ENCODE data around the gene MYCBP2. TPM values are rescaled to one million over a fixed set of nuclear protein-coding genes. Genes with fewer than 3 reads are reported as not detected.
A peak's percentile ranks its signal among the peaks of the same experiment; 100 is the strongest.
"Not testable (repeated sequence)": the region's sequence is repeated elsewhere in the genome, so short reads cannot be mapped to it uniquely, and the experiment has no call there.

MYCBP2 gene
- total RNA-seq, 4 donors from 2014 or later = 274 to 342 (median 305) TPM

GRCh38 chr13:77016888-77017623 is 309.8 kb downstream of the MYCBP2 start:
- Histone ChIP-seq H3K27me3 (no peaks in the 10 kb centered on the region), H3K36me3 (peaks cover 0 to 53% (median 26%) of the 10 kb centered on the region in 3 donors), H3K4me1 (peaks cover 9 to 94% (median 48%) of the 10 kb centered on the region in 4 donors), H3K4me3 (no peak overlapping the region), H3K27ac (peak overlapping the region; percentile 6 to 95 (median 72)), H3K9me3 (no peaks in the 10 kb centered on the region)
- peak in 1 of 2 donors; percentile 55 for TF ChIP-seq EP300 (IDR thresholded peaks at IDR 0.05)
- TF ChIP-seq CTCF (IDR thresholded peaks at IDR 0.05) = no peak
- no peak for DNase-seq (ENCODE audit: low spot score in 2 of 2)
- WGBS, 2 donors = 73 to 79% methylated on average over 6 of the region's 6 CpGs

GRCh38 chr13:77016251-77016812 is 310.6 kb downstream of the MYCBP2 start:
- TF ChIP-seq EP300 (IDR thresholded peaks at IDR 0.05) (no peak), POLR2A (IDR thresholded peaks at IDR 0.05) (no peak), CTCF (IDR thresholded peaks at IDR 0.05) (no peak)
- Histone ChIP-seq H3K9me3 (no peaks in the 10 kb centered on the region), H3K27ac (peak overlapping the region; percentile 6 to 95 (median 62)), H3K27me3 (no peaks in the 10 kb centered on the region), H3K4me1 (peaks cover 9 to 89% (median 43%) of the 10 kb centered on the region in 4 donors), H3K4me3 (peak overlapping the region in 1 of 4 donors; percentile 2), H3K36me3 (peaks cover 0 to 60% (median 26%) of the 10 kb centered on the region in 3 donors)
- WGBS, 2 donors = 64 to 69% methylated on average over 3 of the region's 3 CpGs
- DNase-seq (ENCODE audit: low spot score in 2 of 2) = no peak

- 97 to 99% methylated on average over 2 of the region's 2 CpGs for WGBS, 2 donors
- TF ChIP-seq POLR2A (IDR thresholded peaks at IDR 0.05) (no peak), CTCF (IDR thresholded peaks at IDR 0.05) (no peak), EP300 (IDR thresholded peaks at IDR 0.05) (no peak)
- Histone ChIP-seq H3K9me3 (no peaks in the 10 kb centered on the region), H3K4me3 (no peak overlapping the region), H3K27me3 (no peaks in the 10 kb centered on the region), H3K36me3 (peaks cover 3 to 72% (median 31%) of the 10 kb centered on the region in 3 donors), H3K4me1 (peaks cover 9 to 77% (median 31%) of the 10 kb centered on the region in 4 donors), H3K27ac (peak overlapping the region; percentile 15 to 95 (median 62))
- DNase-seq (ENCODE audit: low spot score in 2 of 2) = no peak
Measured at GRCh38 chr13:77014906-77015685, 311.8 kb downstream of the MYCBP2 start.

GRCh38 chr13:77013853-77014542 is 312.9 kb downstream of the MYCBP2 start:
- Histone ChIP-seq H3K9me3 (no peaks in the 10 kb centered on the region), H3K36me3 (peaks cover 3 to 83% (median 33%) of the 10 kb centered on the region in 3 donors), H3K27ac (peak overlapping the region in 2 of 4 donors; percentile 29 to 86), H3K4me1 (peaks cover 9 to 69% (median 23%) of the 10 kb centered on the region in 4 donors), H3K27me3 (no peaks in the 10 kb centered on the region), H3K4me3 (no peak overlapping the region)
- WGBS, 2 donors = 68 to 75% methylated on average over 2 of the region's 2 CpGs
- TF ChIP-seq POLR2A (IDR thresholded peaks at IDR 0.05) = no peak
- TF ChIP-seq CTCF (IDR thresholded peaks at IDR 0.05) = no peak
- TF ChIP-seq EP300 (IDR thresholded peaks at IDR 0.05) = no peak
- no peak for DNase-seq (ENCODE audit: low spot score in 2 of 2)

- H3K4me3 ChIP-seq; H3K27ac ChIP-seq; DNase-seq (ENCODE audit: low spot score in 2 of 2); H3K27me3 ChIP-seq; H3K9me3 ChIP-seq: not testable (repeated sequence)
- Histone ChIP-seq H3K36me3 (peaks cover 3 to 85% (median 32%) of the 10 kb centered on the region in 3 donors), H3K4me1 (peaks cover under 1 to 68% (median 5%) of the 10 kb centered on the region in 4 donors)
- 94 to 98% methylated on average over 5 of the region's 5 CpGs for WGBS, 2 donors
Measured at GRCh38 chr13:77009719-77010118, 317.2 kb downstream of the MYCBP2 start.

Measured in tibial nerve (tissue), 4 donors.